Activated CD4-positive, alpha-beta T cell treated with anti-CD3 and anti-CD28 coated beads, Interleukin-2, amount 50 U/mL, for 48 hours (primary cell): ENCODE data around the gene TBL1X.
A peak's percentile ranks its signal among the peaks of the same experiment; 100 is the strongest.

Experiments
- DNase-seq, 2 experiments: peaks; one replicate each; pipeline ENCODE4 v3.0.0-alpha.2; 2020

Gene TBL1X

DNA sequence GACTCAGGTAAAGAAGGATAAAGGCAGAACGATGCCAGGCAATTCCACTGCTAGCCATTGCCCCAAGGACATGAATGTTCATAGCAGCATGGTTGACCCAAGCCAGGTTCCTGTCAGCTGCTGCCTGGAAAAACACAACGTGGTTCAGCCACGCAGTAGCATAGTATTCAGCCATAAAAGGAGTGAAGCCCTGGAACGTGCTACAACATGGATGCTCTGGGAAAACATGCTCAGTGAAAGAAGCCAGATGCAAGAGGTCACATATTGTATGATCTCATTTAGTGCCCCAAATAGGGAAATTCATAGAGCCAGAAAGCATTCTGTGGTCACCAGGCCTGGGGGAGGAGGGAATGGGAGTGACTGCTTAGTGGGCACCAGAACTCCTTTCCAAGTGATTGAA is 170.9 kb downstream of the TBL1X start:
- no peak for DNase-seq

GRCh38 chrX:9638871-9639270 is 174.0 kb downstream of the TBL1X start:
- DNase-seq: no peak

DNA sequence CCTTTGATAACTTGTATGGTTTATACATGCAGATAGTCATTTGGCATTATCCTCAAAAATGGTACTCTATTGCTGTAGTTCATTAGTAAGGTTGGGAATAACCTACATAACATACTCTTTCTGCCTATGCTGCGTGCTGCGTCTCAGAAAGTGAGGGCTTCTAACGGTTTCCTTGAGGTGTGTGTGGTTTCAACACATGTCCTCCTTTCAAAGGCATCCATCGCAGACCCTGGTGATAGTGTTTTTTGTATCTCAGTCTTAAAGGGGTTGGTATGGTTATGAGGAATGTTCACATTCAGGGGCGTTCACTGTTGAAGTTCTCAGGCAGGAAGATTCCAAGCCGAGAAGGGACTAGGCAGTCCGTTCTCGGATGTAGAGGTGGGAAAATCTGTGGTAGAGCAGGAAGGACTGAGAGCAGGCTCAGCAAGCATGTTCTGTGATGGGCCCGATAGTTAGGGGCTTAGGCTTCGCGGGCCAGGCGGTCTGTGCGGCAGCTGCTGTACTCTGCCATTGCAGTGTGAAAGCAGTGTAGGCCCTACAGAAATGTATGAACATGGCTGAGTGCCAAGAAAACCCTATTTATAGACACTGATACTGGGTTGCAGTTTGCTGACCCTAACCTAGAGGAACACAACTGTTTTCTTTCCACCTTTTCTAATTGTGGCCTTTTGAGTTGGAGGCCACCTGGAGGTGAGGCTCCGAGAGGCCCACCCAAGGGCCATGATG is 177.6 kb downstream of the TBL1X start:
- DNase-seq: no peak

DNA sequence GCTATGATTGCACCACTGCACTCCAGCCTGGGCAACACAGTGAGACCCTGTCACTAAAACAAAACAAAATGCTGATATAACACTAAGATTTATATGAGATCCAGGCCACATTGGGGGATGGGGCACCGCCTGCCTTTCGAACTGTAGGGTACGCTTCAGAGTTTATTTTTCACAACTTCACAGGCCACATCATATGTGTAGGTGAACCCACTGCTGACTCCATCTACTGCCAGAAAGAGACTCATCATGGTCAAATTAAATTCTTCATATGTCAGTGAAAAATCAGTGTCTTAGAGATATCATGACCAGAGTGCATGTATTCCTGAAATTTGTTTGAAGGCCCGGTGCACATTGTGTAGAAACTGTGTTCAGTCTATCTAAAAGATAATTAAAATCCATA is 178.9 kb downstream of the TBL1X start:
- no peak for DNase-seq

DNA sequence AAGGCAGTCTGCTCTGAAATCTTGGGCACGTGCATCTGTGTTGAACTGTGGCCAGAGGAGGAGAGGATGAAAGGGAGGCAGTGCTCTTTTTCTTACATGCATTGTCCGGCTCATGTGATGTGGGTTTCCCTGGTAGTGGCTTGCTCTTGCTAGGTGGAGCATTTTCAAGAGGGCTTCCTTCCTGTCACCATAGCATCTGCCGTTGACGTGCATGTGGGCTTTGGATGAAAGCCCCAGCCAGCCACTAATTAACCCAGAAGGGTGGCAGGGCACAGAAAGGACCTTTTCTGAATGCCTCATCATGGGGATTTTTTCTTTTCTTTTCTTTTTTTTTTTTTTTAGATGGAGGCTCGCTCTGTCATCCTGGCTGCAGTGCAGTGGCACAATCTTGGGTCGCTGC is 179.5 kb downstream of the TBL1X start:
- DNase-seq: peak; percentile 17 to 26

DNA sequence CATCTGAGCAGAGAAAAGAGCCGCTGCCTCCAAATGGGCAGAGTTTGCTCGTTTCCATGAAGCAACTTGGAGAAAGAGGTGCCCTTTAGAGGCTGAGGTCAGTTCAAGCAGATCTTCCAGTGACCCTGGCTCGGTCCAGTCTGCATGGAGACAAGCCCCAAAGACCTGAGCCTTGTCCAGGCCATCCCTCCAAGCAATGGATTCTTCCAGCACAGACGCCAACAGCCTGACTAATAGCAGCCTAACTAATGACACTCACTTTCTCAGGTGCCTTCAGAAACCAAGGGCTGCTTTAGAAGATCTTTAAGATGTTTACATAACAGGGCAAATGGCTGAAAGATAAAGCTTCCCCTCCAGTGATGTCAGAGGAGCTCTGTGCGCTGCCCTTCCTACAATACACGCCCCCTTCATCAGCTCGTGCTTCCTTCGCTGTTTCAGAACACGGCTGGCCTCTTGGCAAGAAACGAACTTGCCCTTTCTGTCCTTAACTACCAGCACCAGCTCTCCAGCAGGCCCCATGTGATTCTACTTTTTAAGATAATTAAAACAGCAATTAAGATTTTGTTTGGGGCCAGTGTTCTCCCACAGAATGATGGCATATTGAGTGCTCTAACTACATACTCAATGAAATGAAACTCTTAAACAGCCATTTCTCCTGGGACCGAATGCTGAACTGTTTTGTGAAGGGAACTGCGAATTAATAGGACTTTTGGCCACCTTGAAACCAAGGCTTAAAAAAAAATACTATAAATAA is 181.8 kb downstream of the TBL1X start:
- DNase-seq: no peak

DNA sequence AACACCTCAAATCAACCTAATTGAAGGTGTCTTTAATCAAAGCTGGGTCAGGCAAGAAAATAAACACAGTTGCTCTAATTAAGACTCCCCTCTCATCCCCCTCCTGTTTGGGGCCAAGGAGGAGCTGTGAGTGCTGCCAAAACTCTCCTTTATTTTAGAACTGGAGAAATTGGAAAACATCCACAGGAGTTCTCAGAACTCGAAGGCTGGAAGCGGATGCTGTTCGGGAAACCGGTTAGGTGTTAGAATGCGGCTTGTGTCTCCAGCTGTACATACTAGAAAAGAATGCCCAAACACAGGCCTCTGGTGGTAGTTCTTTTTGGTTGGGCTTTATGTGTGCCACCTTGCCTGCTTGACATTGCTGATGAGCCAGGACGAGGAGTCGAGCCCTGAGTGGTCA is 182.6 kb downstream of the TBL1X start:
- no peak for DNase-seq

DNA sequence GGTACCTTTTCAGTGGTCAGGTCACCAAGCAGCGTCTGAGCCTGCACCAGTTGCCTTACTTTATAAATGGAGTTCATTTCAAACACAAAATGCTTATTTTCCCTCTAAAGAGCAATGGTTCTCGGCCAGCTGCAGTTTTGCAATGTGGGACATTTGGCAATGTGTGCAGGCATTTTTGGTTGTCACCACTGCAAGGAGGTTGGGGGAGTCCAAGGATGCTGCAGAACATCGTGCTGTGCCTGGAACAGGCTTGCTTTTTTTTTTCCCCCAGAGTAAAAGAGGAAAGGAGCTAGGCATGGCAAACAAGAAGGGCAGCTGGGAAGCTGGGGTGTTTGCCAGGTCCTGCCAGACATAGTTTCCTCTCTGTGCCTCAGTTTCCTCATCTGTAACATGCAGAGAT is 185.2 kb downstream of the TBL1X start:
- DNase-seq: no peak

DNA sequence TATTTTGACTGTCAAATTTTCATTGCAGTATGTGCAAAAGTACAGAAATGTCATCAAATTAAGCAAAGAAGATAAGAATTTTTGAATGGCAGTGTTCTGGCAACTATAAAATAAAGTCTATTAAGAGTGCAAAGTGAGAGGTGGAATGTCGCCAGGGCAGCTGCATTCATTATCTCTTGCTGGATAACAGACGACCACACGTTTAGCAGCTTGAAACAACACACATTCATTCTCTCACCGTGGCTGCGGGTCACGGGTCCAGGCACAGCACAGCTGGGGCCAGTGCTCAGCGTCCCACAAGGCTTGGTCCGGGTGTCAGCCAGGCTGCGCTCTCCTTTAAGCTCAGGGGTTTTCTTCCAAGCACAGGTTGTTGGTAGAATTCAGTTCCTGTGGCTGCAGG is 186.9 kb downstream of the TBL1X start:
- no peak for DNase-seq

- no peak for DNase-seq
Measured at GRCh38 chrX:9654929-9655328, 190.1 kb downstream of the TBL1X start.

DNA sequence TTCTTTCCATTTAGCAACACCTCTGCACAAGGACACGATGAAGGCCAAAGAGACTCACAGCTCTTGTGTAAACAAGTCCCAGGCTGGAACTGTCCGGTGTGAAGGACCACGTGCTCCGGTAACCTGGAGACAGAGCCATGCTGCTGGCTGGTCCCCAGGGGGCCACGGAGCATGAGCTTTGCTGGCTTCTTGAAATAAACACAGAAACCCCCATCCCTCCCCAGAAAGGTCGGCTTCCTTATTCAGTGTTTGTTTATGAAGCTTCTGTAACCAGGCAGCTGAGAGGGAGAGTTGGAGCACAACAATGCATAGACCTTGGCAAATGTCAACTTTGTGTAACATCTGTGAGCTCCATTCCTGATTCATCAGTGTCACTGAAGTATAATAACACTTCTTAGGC is 191.4 kb downstream of the TBL1X start:
- DNase-seq: no peak

DNA sequence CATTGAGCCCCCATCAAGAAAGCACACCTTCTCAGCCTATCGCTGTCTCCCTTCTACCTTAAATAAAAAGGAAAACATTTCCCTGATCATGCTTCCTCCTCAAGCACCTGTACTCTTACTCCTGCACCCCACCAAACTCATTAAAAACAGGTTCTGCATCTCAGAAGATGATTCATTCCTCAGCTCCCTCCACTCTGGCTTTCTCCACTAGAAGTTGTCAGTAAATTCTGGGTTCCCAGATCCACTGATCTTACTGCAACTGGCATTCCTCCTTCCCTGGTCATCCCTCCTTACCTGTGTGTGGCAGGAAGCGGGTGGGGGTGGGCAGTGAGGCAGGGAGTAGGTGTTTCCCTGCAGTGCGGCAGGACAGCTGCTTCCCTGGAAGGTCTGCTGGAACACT is 192.0 kb downstream of the TBL1X start:
- no peak for DNase-seq

- DNase-seq: no peak
Measured at GRCh38 chrX:9657590-9658256, 192.9 kb downstream of the TBL1X start.

DNA sequence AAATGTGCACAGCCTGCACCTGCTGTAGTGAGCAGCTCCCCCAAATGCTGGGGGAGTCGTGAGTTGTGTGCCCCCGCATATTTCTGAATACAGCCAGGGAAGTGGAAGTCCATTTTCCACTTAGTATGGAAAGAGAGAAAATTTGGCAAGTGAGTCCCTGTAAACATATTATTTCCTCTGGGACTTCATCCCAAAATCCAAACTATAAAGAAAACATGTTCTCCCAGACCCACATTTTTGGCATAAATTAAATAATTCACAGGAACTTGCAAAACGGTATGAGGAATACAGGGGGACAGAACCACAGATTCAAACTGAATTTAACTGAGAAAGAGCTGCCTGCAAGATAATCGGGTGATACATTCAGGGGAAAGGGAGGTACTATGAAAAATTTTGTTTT is 193.6 kb downstream of the TBL1X start:
- DNase-seq: no peak

DNA sequence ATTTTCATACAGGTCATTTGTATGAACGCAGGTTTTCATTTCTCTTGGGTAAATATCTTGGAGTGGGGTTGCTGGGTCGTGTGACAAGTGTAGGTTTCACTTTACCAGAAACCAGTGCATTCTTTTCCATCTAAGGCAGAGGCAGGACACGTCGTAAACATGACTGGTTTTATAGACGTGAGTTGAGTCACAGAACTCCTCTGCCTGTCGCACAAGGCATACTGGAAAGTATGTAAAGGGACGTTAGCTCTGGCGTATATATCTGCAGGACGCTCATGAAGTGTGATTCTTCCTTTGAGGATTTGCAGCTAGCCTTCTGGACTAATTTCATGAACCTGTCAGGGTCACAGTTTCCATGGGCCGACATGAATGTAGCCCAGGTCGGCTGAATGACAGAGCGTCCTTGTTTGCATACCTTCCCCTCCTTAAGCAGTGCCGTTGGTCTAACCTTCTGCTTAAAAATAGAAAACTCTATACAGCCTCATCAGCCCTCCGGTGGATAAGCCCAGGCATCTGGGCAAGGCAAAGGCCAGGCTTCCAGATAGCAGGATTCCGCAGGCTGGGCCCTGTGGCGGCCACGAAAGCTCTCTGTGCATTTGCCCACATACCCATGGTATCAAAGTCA is 194.8 kb downstream of the TBL1X start:
- DNase-seq: no peak

DNA sequence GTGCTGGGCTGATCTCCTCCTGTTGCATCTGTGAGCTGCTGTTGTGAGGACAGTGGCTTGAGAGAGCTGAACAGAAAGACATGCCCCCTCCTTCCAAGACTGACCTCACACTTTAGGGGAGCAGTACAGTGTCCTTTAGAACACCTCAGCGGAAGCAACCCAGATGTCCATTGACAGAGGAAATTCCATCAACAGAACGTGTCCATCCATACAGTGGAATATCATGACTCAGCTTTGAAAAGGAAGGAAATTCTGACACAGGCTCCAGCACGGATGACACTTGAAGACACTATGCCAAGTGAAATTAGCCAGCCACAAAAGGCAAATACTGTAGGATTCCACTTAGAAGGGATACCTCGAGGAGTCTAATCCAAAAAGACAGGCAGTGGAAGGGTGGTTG is 197.3 kb downstream of the TBL1X start:
- no peak for DNase-seq

DNA sequence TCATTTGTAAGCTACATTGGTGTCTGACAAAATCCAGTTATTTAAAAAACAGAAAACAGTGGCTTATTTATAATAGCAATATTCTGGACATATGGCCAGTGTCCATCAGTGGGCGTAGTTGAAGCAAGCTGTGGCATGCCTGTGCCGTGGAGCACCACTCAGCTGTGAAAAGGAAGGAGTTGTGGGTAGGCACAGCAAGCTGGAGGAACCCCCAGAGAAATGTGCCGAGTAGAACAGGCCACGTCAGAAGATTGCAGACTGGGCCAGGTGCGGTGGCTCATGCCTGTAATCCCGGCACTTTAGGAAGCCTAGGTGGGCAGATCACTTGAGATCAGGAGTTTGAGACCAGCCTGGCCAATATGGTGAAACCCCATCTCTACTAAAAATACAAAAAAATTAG is 198.4 kb downstream of the TBL1X start:
- DNase-seq: no peak

DNA sequence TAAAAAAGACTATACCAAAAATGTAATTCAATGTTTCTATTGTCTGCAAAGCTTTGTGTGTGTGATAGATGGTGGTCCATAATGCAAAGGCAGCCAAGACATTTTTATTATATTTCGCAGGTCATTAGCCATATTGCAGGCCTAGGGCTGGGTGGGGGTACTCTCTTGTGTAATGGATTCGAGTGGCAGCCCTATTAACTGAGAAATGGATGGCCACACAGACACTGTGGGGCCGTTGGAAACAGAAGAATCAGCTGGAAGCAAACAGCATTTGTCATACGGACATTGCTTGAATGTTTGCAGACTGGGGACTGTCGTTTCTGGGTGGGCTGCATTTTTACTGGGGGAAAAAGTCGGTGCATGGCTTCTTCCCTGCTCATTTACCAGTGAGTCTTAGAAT is 199.4 kb downstream of the TBL1X start:
- no peak for DNase-seq

DNA sequence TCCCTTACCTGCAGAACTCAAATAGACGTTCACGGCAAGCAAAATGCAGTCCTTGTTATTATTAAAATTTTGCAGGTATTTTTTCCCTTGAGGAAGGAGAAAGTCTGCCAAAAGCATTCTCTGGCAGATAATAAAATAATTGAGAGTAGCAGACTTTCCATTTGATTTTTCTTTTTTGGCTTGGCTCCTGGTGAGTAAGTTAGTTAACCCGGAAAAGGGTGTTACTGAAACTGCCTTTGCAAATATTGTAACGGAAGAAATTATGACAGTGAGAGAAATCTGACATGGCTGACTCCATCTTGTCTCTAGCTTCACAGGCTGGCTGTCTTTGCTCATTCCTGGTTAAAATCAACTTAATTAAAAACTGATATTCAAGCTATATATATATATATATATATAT is 200.3 kb downstream of the TBL1X start:
- DNase-seq: no peak

DNA sequence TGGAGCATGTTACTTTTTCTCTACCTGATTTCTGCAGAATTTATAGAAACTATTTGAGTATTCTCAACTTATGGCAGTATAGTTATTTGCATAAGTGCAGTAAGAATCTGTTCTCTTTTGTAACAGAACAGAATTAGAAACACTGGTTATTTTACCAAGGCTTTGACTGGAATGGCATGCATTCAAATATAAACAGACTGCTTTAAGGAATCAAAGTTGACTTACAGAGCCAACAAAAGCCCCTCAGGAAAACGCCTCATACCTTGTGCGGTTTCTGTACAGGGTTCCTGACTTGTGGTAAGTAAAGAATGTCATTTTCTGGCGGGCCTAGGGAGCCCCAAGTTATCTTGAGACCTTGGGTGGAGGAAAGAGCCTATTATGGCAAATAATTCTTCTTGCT is 203.7 kb downstream of the TBL1X start:
- no peak for DNase-seq

- DNase-seq: no peak
Measured at GRCh38 chrX:9670136-9670814, 205.4 kb downstream of the TBL1X start.

GRCh38 chrX:9671998-9672397 is 207.1 kb downstream of the TBL1X start:
- no peak for DNase-seq

- DNase-seq: no peak
Measured at GRCh38 chrX:9676306-9676705, 211.4 kb downstream of the TBL1X start.
